ENCODE results near the gene KEAP1.

DNA sequence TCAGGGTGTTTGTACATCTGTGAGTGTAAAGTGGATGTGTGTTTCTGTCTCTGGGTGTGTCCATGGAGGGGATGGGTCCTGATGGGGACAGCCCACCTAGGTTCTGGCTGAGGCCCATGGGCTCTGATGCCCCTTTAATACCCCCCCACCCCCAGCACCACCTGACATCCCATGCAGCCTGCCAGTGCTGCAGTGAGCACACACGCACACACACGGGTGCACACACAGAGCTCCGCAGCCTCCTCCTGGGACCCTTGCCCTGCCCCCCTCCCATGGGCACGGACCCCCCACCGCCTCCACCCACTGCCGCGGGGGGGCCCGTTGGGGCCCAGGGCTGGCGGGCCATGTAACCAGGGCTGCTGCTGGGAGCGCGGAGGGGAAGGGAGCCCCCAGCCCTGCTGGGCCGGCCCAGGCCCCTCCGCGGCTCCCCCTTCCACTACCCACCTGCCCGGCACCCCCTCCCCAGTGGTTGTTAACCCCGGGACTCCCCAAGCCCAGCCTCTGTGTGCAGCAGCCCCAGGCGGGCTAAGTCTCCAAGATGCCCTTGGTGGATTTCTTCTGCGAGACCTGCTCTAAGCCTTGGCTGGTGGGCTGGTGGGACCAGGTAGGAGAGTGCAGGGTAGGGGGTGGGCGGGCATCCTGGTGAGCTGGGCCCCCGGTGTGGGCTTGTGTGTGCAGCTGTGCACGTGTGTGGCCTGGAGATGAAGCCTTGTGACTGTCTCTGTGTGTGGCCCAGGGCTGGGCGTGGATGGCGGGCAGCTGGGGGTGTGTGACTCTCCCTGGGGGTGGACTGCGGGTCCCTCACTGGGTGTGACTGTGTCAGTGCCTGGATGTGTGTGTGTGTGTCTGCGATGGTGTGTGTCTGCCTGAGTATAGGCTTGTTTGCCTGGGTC is 50.2 kb downstream of the KEAP1 start:
- no peak for TF ChIP-seq POLR2A (IDR thresholded peaks at IDR 0.05; ENCODE audit: low read length)
- no peak for TF ChIP-seq GATA1 (IDR thresholded peaks at IDR 0.05; ENCODE audit: low read depth, low read length)
